D341Med (cell line): ENCODE measurements around the gene CD82.

Experiments
- DNase-seq: peaks from one replicate; pipeline ENCODE4 v3.0.0; 2012; ENCODE audit warnings: low spot score

CD82 gene

DNA sequence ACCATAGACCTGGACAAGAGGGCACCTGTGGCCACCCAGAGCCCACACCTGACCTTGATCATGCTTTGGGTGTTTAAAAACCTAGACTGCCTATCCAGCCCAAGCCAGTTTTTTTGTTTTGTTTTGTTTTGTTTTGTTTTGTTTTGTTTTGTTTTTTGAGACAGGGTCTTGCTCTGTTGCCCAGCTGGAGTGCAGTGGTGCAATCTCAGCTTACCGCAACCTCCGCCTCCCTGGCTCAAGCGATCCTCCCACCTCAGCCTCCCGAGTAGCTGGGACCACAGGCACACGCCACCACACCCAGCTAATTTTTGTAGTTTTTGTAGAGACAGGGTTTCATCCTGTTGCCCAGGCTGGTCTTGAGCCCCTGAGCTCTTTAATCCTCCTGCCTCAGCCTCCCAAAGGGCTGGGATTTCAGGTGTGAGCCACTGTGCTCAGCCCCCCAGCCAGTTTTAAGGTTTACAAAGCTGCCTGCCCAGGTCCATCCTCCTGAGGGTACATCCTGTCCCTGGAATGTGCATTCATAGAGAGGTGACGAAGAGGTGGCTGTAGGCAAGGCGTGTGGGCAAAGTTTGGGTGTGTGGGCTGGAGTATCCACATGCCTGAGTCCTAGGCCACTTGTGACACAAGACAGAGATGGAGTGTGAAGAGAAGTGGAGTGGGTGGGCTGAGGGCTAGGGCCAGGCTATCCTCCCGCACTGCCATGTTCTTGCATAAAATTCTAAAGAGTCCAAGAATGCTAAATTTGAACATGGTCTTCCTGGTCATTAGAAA is 3.3 kb upstream of the CD82 start:
- DNase-seq, result no peak

DNA sequence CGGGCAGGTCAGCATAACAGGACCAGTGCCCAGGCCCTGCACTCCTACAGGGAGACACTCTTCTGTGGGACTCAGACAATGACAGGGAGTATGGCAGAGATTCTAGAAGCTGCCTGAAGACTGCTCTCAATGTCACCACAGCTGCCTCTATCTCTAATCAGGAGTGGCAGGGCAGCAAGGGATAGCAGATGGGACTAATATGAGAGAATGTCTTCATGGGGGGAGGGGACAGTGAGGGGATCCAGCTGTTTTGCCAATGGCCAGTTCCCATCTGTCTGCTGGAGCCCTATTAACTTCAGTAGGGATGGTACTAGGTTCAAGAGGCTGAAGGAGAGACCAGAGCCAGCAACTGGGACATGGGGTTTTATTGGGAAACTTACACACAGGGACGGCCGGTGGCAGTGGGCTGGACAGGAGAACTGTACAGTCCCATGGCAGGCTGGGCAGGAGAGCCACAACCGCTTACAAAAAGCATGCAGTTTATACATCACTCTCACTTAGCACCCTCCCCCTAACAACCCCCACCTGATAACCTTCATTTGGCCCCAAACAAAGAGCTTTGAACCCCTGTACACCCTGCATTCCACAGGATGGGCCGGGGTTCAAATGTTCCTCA is 2.5 kb upstream of the CD82 start:
- DNase-seq, result no peak

GRCh38 chr11:44563711-44564110 is 1.8 kb upstream of the CD82 start:
- DNase-seq, result no peak

DNA sequence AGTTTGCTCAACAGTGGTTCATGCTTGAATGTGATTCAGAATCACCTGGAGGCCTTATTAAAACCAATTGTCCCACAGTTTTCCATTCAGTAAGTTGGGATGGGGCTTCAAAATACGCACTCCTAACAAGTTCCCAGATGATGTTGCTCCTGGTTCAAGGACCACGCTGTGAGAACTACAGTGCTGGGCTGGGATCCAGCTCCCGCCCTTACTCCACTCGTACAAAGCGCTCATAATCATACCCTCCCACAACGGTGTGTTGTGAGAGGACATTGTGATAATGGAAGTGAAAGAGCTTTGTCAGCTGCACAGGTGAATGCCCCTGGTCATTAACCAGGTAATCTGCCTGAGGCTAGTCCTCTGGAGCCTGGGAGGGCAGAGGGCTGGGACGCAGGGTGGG is 1.3 kb upstream of the CD82 start:
- no peak for DNase-seq

DNA sequence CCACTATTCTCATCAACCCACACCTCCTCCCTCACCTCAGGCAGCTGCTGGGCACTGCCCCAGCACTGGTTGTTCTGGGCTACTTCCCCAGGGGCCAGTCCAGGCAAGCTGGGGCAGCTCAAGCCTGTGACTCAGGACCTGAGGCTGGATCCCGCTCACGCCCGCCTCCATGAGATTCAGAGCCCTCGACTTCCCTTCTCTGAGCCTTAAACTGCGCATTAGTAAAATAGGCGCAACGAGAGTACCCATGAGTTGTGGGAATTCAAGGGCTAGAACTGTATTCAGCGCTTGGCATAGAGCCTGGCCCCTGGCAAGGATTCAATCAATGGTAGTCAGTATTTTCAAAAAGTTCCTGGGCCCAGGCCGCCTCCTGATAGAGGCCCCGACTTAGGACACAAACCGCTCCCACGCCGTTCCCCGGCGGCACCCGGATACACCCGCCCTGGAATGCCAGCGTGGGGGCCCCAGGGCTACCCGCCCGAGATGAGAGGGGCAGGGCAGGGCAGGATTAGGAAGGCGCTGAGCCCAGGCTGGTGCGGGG is 723 bp upstream of the CD82 start:
- no peak for DNase-seq

DNA sequence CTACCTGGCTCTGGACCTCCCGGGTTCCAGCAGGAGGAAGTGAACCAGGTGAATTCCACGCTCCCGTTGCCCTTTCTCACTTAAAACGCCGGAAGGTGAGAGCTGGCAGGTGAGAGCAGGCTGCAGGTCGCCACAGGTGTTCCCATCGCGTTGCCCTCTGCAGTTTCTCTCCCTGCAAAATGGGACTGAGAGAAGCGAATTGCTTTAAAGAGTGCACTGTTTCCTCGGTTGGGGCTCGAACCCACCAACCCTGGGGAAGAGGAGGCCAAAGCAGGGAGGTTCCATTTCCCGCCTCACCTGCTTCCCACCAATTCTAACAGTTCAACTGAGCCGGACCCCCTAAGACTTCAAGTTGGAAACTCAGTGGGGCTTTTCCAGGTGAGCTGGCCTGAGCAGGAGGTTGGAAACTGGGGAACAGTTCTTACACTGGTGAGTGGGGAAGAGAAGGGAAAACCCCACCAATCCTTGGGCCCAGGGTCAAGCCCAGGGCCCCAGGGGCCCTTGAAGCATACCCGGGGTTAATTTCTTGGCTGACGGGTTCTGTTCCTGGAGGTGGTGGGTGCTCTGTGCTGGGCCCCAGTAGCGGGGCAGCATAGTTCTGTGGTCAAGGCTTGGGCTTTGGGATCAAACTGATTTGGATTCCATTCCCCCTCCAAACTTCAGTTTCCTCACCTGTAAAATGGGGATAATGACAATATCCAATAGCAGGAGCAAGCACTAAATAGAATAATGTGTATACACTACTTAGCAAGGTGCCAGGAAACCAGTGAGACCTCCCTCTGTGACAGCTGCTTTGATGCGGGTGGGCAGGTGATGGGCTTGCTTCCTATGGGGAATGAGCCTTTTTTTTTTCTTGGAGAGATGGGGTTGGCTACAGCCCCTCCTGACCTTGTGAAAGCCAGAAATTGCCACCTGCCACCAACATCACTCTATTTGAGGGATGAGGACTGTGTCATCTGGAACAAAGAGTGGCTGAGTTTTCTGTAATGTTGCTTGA is 788 bp downstream of the CD82 start:
- no peak for DNase-seq

GRCh38 chr11:44566952-44567875 is 1.8 kb downstream of the CD82 start:
- DNase-seq, result no peak

DNA sequence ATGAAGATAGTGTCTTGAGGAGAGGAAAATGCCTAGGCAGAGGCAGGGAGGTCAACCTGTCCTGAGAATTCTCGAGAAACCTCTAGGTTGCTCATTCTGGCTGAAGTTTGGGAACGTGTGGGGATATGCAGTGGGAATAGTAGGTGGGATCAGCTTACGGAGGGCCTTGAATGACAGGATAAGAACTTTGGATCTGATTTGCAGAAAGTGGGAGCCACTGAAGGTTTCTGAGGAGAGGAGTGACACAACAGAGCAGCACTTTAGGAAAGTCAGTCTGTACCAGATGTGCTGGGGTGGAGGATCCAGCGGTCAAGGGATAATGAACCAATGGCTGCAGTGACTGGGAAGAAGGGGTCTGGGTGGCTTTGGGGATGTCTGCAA is 2.4 kb downstream of the CD82 start:
- DNase-seq, result no peak

- no peak for DNase-seq
Observed at GRCh38 chr11:44568331-44568657, 2.8 kb downstream of the CD82 start.

DNA sequence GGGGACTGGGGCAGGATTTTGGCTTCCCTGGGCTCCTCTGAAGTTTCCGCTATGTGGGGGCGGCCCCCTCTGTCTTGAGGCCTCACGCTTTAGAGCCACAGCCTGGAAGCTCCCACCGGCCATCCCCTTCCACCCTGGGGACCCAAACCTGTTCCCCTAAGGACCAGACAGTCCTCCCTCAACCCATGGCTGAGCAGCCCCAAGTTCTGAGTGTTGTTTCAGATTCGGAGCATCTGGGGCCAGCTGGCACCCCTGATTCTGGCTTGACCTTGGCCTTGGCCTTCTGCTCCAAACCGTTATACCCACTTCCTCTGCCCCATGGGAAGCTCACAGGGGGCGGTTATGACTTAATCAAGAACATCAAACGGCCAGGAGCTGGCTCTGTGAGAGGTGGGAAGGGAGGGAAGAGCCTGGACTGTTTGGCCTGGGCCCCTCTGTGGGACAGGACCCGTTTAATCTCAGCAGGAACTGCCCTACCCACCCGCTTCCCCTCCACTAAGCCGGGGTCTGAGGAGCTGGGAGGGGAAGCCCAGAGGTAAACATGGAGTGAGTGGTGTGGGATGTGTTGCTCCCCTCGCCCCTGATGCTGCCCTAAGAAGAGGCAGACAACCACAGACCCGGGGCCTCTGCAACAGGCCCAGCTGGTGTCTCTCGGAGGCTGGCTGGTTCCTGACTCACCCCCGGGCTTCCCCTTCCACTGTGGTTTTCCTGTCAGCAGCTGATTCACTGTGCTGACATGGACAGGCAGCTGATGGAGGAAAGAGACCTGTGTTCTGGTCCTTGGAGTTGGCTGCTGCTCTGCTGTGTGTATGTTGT is 3.4 kb downstream of the CD82 start:
- DNase-seq, result no peak

- DNase-seq, result no peak
Observed at GRCh38 chr11:44570411-44571155, 5.1 kb downstream of the CD82 start.

DNA sequence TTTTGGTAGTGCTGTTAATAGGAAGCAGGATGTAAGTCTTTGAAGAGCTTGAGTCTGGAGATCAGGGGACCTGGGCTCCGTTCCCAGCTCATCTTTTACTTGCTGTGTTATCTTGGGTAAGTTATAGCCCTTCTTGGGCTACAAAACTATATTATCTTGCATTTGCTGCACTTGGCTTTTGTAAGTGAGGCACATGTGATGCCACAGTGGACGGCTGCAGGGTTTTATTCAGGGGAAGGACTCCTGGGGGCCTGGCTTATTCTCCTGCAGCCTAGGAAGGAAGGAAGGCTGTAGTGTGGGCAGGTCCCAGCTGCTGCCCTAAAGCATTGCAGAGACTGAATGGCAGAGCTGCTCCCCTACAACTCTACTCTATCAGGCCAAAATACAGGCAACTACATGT is 6.4 kb downstream of the CD82 start:
- DNase-seq, result no peak

GRCh38 chr11:44572436-44572835 is 7.0 kb downstream of the CD82 start:
- no peak for DNase-seq

GRCh38 chr11:44572884-44573283 is 7.4 kb downstream of the CD82 start:
- no peak for DNase-seq

DNA sequence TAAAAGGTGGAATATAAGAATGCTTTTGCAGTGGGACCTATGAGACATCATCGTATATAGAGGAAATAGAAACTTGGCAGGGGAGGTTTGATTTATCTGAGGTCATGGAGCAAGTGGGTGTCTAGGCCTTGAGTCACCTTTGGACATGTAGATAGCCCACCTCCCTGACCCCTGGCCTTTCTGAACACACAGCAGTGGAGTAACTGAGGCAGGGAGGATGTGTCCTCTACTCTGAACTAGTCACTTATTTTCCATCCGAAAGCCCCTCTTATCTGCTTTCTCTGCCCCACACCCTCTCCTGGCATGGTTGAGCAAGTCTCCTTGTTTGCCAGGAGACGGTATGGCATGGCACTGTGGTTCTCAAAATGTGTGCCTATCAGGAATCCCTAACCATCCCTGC is 7.9 kb downstream of the CD82 start:
- no peak for DNase-seq

DNA sequence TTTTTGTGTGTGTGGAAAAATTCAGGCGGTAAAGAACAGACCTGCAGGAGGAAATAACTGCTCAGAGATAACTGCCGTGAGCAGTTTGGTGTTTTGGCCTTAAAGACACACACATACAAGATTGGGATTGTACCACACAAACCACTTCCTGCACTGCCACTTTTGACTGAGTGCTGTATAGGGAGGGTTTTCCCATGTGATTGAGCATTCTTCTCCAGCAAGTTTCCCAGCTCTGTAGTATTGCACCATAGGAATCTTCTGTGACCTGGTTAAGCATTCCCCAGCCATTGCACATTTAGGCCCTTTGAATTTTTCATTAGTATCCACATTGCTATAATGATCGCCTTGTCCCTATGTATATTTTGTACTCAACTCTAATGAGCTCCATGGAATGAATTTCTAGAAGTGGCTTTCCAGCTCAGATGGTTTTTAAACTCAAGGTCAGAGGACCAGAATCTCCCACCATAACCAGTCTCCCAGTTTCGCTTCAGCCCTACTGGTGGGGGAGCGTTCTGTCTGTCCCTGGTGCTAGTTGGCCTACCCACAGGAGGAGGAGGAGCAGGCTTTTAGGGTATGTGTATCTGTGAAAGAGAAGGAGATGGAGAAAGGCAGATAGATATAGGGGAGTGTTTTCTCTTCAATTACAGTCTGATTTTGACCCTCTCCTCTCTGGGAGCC is 9.3 kb downstream of the CD82 start:
- DNase-seq, result no peak

- DNase-seq, result no peak
Observed at GRCh38 chr11:44575288-44575672, 9.8 kb downstream of the CD82 start.

- DNase-seq, result no peak
Observed at GRCh38 chr11:44575962-44576361, 10.5 kb downstream of the CD82 start.

DNA sequence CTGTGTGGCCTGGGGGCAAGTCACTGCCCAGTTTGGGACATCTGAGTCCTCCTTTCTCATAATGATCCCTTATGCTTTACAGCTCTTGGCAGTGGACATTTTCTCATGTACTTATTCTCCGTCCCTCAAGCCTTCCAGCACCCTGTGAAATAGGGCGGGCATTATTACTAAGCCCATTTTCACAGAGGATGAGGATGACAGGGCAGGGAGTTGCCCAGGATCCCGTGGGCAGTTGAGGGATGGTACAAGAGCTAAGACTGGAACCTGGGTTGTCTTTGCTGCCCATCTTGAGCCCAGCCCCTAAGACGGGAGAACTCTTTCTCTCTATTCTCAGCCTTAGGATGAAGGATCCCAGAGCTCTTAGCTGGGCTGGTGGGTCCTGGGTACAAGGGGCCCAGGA is 11.2 kb downstream of the CD82 start:
- DNase-seq, result no peak
